ENCODE results near the gene TMEM139.
"Not testable (repeated sequence)": the region's sequence is repeated elsewhere in the genome, so short reads cannot be mapped to it uniquely, and the experiment has no call there.

TMEM139 gene

DNA sequence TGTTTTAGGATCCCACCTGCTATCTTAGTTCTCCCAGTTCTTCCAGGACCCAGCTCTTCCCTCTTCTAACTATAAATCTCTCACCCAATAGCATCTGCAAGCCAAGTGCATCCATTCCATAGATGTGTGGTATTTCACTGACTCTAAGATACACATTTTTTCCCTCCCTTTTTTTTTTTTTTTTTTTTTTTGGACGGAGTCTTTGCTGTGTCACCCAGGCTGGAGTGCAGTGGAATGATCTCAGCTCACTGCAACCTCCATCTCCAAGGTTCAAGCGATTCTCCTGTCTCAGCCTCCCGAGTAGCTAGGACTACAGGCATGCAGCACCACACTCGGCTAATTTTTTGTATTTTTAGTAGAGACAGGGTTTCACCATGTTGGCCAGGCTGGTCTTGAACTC is 5.1 kb downstream of the TMEM139 start:
- not testable (repeated sequence) for DNase-seq

DNA sequence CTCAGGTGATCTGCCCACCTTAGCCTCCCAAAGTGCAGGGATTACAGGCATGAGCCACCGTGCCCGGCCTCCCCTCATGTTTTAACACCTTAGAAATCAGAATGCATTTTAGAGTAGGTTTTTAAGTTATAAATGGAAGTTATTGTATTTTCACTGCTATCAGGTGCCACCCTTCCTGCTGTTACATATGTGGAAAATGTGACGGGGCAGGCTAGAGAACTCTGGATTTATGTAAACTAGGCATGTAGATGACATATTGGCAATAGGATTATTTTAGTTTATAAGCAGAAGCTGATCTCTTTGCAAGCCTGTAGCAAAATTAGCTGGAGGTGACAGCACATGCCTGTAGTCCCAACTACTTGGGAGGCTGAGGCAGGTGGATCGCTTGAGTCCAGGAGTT is 5.5 kb downstream of the TMEM139 start:
- no peak for DNase-seq

DNA sequence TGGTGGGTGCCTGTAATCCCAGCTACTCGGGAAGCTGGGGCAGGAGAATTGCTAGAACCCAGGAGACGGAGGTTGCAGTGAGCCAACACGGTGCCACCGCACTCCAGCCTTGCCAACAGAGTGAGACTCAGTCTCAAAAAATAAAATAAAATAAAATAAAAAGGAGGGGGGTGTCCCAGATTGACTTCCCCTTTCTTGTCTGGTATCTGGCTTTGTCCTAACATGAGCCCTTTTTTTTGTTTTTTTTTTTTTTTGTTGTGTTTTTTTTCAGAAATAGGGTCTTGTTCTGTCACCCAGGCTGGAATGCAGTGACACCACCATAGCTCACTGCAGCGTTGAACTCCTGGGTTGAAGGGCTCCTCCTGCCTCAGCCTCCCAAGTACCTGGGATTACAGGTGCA is 8.1 kb downstream of the TMEM139 start:
- no peak for DNase-seq

DNA sequence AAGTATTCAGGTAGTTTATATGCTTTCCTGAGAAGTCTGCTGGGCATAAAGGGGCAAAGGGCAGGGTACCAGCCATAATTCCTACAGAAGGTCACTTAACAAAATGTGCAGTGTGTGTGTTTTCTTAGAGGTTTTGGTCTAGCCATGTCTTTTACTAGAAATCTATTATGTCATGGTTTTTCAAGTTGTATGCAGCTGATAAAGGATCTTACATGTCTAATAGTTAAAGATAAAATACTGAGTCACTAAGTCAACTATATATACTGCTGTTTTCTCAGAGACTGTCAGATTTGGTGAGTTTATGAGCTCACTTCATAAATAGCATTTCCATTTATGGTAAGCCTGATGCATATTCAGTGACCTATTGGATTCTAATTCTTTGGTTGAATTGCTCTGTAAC is 11.1 kb downstream of the TMEM139 start:
- DNase-seq = no peak

DNA sequence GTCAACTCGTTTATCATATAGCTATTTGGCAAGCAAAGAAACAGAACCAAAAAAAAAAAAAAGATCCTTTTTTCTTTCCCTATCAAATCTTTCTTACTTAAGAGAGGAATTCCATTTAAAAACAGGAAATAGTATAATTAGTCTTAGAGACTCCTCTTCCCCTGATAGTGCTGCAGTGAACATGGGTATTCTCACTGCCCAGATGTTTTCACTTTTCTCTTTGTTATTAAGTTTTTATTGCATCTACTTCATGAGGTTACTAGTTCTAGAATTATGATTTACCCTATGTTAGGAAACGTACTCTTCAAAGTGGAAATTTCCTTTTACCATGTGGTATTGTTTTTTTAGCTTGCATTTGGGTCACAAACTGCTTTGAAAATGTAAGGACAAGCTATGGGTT is 11.9 kb downstream of the TMEM139 start:
- peak in 2 of 3 donors; percentile 31 to 39 for DNase-seq

DNA sequence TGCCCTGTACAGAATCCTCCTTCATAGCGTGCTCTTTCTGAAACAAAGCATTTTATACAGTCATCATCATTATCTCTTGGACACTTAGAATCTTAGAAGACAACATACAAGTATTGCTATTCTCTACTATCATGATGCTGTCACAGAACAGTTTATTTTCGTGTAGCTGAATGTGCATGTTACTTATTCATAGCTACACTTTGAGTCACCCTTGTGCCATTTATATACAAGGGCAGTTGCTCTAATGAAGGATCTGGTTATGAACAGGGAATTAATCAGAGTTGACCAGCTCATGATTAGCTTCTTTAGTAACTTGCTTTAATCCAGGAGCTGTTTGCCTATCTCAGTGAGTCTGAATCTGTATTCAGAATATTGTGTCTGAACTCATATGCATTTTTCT is 14.6 kb downstream of the TMEM139 start:
- DNase-seq = no peak

DNA sequence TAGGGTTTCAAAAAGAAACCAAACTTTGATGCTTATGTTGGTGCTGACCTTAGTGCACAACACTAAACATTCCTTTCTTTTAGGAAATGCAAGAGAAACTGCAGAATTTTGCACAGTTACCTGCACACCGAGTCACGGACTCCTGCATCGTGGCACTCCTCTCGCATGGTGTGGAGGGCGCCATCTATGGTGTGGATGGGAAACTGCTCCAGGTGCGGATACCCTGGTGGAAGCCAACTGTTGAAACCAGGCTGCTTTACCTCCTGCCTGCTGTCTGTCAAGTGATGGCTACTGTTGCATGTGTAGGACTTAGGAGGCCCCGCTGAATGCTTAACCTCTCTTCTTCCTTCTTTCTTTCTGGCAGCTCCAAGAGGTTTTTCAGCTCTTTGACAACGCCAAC is 15.1 kb downstream of the TMEM139 start:
- peak in 1 of 3 donors; percentile 38 for DNase-seq

DNA sequence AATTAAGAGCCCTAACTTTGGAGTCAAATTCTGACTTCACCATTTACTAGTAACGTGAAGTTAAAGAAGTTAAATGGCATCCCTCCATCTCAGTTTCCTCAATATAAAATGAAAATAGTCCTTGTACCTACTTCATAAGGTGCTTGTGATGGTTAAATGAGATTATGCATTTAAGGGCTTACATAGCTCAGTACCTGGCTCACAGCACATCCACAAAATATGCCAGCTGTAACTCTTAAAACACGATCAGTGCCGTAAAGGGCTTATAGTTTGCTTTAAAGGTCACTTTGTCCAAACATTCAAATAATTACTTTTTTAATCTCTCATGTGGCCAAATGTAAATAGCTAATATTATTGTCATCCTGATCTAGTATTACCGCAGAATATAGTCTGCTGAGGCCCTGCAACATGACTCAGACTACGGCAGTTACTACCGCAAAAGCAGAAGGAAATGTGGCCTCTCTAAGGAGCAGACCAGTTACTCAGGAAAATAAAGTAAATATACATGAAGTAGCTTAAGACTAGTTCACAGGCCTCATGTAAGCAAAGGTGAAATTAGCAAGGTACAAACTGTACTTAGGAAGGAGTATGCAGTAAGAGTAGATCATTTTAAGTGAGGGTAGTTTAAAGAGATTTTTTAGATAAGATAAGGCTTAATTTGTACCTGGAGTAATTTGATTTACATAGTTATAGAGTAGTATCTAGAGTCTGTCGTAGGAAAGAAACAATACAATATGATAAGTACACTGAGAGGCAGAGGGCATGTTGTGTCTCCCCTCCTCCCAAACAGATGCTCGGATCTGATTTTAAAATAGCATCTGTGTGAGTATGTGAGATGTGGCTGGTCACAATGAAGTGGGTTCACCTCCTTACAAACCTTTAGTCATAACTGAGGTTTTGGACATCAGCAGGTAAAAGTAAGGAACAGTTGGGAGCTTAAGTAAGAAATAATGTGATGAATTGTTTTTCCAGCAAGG is 16.5 kb downstream of the TMEM139 start:
- DNase-seq = peak; percentile 69 to 82 (median 77)

DNA sequence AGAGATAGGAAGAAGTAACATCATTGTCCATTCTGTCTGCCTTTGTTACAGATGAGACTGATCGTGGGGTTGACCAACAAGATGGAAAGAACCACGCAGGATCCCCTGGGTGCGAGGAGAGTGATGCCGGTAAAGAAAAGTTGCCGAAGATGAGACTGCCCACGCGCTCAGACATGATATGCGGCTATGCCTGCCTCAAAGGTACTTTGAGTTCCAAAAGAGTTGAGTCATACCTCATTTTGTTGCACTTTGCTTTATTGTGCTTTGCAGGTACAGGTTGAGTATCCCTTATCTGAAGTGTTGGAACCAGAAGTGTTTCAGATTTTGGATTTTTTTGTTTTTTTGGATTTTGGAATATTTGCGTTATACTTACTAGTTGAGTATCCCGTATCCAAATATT is 19.0 kb downstream of the TMEM139 start:
- DNase-seq = no peak

DNA sequence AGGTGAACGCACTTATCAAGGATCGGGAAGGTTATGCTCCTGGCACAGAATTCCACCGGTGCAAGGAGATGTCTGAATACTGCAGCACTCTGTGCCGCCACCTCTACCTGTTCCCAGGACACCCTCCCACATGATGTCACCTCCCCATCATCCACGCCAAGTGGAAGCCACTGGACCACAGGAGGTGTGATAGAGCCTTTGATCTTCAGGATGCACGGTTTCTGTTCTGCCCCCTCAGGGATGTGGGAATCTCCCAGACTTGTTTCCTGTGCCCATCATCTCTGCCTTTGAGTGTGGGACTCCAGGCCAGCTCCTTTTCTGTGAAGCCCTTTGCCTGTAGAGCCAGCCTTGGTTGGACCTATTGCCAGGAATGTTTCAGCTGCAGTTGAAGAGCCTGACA is 20.2 kb downstream of the TMEM139 start:
- no peak for DNase-seq

DNA sequence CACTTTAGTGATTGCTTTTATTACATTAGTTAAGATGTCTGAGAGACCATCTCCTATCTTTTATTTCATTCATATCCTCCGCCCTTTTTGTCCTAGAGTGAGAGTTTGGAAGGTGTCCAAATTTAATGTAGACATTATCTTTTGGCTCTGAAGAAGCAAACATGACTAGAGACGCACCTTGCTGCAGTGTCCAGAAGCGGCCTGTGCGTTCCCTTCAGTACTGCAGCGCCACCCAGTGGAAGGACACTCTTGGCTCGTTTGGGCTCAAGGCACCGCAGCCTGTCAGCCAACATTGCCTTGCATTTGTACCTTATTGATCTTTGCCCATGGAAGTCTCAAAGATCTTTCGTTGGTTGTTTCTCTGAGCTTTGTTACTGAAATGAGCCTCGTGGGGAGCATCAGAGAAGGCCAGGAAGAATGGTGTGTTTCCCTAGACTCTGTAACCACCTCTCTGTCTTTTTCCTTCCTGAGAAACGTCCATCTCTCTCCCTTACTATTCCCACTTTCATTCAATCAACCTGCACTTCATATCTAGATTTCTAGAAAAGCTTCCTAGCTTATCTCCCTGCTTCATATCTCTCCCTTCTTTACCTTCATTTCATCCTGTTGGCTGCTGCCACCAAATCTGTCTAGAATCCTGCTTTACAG is 20.8 kb downstream of the TMEM139 start:
- peak; percentile 76 to 89 (median 81) for DNase-seq

DNA sequence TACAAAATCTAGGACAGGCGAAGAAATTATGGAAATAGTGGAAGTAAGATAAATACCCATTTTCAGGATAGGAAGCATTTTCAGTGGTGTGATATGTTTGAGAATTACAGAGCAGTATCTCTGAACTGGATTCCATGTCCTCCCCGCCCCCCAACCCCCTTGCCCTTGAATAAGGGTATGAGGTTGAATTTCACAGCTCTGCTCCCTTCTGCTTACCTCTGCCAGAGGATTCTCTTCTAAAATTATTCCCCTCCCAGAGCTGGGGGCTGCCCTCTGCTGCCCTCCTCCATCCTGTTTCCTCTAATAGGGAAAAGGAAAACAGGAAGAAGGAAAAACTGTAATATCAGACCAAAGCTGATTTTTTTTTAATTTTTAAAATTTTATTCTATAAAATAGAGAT is 23.9 kb downstream of the TMEM139 start:
- no peak for DNase-seq

DNA sequence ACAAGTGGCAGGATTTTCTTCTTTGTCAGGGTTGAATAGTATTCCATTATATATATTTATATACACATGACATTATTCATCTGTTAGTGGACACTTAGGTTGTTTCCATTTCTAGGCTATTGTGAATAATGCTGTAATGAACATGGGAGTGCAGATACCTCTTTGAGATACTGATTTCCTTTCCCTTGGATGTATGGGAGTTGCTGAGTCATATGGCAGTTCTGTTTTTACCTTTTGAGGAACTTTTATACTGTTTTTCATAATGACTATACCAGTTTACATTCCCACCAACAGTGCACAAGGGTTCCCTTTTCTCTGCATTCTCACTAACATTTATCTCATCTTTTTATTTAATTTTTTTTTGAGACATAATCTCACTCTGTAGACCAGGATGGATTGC is 29.4 kb downstream of the TMEM139 start:
- peak; percentile 46 to 70 (median 65) for DNase-seq

DNA sequence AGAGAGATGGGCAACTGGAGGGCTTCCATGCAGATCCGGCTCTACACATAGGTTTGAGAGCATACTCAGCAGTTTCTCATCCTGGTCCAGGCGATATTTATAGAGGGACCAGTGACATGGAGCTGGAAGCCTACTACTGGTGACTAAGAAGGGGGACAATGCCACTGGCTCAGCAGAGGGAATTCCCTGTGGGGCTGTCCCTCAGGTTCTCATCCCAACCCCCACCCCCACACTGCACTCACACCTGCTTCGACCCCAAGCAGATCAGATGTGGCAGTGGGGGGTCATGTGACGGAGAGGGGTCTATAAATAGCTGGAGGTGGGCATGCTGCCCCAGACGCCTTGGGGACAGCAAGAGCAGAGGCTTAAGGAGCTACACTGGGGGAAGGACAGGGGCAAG is 31.0 kb downstream of the TMEM139 start, which contains the start of gene CLCN1:
Gene CLCN1, plus strand, starts transcription at position 336 of the 400 bp plus-strand sequence. CDS start 102 bp downstream, outside the sequence.
- peak; percentile 38 to 63 (median 56) for DNase-seq

DNA sequence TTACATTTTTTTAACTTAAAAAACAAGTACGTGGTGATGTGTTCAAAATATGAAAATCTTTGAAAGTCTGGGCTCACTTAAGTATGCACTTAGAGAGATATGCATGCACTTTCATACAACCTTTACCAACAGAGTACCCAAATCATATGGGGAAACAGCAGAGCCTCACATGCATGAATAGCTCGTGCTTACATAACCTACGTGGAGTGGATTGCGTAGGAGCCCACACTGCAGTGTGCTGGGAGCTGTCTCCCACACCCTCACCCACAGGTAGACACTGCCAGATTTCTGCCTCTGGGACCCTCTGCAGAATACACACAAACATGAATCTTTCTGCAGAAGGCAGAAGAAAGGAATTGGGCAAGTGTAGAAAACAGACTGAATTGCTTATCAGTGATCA is 31.7 kb downstream of the TMEM139 start:
- peak in 1 of 3 donors; percentile 30 for DNase-seq

DNA sequence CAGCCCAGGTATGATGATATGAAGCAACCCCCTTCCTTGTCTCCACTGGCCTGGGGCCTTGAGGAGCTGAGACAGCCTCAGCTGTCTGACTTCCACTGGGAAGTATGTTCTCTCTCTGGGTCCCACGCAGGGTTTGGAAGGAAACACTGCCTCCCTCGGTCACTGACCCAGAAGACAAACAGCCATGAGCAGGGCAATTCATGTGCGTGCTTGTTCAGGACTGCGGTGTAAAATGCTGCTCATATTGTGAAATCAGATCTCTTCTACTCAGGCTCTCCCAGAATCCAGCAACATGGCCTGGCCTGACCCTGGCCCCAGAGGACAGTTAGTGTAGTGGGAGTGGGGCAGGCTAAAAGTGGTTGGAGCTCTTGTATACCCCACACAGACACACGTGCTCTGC is 33.9 kb downstream of the TMEM139 start:
- peak; percentile 58 to 62 (median 61) for DNase-seq

DNA sequence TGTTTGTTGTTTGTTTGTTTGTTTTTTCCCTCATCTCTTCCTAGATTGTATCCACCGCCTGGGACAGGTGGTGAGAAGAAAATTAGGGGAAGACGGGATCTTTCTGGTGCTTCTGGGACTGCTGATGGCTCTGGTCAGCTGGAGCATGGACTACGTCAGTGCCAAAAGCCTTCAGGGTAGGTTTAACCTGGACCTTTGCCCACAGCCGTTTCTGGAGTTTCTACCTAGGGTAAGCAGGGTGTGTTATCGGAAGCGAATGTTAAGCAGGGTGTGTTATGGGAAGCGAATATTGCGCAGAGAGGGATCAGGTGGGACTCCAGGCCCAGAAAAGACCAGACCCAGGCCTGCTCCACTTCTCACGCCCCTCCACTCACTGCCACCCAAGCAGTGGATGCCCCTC is 35.9 kb downstream of the TMEM139 start:
- DNase-seq = no peak

DNA sequence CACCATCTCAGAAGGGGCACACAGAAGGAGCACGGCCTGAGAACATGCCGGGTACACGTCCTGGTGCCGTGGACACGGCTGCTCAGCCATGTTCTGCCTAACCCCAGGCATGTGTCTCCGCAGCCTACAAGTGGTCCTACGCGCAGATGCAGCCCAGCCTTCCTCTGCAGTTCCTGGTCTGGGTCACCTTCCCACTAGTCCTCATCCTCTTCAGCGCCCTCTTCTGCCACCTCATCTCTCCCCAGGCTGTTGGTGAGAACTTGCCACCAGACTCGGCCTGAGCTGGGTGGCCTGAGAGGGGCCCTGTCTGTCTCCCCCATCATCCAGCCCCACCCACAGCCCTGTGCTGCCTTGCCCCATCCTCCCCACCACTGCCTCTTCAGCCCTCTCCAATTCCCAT is 36.5 kb downstream of the TMEM139 start:
- no peak for DNase-seq

DNA sequence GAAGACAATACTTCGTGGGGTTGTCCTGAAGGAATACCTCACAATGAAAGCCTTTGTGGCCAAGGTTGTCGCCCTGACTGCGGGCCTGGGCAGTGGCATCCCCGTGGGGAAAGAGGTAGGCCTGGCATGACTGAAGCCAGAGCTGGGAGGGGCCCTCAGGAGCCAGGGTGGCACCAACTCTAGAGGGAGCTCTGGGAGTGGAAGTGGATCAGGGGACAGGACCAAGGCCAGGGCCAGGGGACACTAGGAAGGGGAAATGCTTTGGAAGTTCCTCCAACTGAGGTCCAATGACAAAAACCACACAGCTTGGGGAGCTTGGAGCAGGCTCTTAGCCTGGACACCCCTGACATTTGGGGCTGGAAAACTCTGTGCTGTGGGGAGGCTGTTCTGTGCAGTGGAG is 37.0 kb downstream of the TMEM139 start:
- DNase-seq = peak; percentile 83 to 89 (median 85)

DNA sequence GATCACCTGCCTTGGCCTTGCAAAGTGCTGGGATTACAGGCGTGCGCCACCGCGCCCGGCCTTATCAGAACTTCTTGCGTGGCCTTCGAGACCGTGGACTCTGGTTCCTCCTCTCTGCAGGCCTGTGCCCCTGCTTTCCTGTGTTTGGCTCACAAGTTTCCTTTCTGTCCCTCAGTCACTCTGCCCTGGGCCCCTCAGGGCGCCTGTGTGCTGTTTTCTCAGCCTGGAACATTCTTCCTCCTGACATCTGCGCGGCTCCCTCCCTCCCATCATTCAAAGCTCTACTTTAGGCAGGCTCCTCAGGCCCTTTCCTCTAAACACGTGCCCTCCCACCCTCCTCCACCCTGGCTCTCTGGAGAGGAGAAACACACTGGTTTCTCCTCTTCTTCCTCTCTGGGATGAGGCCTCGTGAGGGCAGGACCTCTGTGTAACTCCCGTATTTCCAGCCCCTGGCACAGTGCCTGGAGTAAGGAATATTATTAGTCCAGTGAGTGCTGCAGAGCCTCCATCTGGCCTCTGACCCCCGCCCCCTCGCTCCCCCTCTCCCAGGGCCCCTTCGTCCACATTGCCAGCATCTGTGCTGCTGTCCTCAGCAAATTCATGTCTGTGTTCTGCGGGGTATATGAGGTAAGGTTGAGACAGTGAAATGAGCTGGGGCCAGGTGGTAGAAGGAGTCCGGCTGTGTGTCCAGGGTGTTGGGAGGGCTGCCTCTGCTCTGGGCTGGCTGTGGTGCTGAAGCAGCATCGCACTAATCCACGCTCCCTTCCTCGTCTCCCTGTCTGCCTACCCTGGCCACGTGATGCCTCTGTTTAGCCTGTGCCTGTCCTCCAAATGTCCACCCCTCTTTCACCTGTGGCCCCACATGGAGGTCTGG is 38.2 kb downstream of the TMEM139 start:
- no peak for DNase-seq

DNA sequence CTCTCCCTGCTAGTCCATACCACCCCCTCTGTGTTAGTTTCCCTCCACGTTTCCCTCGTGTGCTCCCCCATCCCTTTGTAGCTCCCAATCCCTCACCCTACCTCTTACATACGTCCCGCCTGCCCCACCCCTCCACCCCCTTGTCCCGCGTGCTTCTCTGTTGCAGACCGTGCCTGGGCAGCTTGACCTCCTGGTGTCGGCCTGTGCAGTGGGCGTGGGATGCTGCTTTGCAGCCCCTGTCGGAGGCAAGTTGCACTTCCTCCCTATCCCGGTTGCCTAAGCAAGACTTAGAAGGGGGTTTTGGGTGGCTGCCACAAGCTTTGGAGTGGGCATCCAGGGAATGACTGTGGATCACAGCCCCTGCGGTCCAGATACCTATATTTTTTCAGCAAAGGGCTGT is 38.9 kb downstream of the TMEM139 start:
- DNase-seq = peak; percentile 45 to 72 (median 59)

DNA sequence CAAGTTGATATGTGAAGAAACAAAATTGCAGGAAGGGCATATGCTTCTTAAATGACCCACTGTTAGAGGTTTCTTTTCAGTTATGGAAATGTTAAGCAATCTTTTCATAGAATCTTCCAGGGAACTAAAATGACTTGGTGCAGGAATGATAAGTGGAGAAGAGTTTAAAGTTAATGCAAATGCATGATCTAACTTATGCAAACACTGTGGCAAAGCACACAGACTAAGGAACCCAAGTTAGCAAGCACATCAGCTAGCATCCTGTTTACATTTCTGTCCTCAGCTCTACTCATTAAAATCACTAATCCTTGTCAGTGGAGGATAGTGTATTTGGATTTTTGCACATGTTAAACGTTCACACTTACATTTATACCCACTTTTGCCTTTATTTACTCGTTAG is 40.5 kb downstream of the TMEM139 start:
- no peak for DNase-seq

DNA sequence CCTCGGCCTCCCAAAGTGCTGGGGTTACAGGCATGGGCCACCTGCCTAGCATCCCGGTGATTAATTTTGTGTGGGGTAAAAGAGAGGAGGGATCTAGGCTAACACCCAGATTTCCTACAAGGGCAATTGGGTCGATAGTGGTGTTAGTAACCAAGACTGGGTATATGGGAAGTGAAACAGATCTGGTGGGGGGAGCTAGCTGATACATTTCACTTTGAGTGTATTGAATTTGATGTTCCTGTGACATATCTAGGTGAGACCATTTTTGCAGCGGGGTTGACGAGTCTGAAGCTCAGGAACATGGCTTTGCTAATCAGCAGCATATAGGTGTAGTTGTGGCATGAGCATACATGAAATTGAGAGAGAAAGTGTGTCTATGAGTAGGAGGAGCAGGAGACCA is 43.1 kb downstream of the TMEM139 start:
- DNase-seq = no peak

Measured in suppressor macrophage treated with lipopolysaccharide for 1 hour (primary cell).